ENCODE results near the gene INO80C. TPM values are rescaled to one million over a fixed set of nuclear protein-coding genes. Genes with fewer than 3 reads are reported as not detected.

The INO80C gene
- total RNA-seq, 1 donor from 2014 or later: 24.6 TPM

DNA sequence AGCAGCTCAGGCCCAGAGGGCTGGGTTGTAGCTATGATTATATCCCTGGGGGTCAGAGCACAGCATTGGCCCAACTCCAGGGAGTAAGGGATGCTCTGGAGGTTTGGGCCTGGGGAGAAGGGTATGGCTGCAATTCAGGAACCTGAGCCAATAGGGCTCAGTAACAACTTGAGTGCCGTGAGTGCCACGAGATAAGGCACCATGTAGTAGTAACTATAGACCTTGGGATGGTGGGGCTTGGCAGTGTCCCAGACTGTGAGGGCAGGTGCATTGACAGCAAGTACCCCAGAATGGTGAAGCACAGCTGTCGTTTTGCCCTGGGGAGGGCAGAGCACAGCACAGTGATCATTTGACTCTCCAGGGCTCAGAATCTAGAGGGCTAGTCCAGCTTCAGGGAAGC lies 75.5 kb downstream of the INO80C start:
- no peaks in the 10 kb centered on the region for H3K4me1 Mint-ChIP-seq (ENCODE audit: low read depth, unreplicated experiment)
- Histone ChIP-seq H4K20me1 (ENCODE audit: insufficient read depth, low read length) (no peaks in the 10 kb centered on the region), H3K9ac (ENCODE audit: low read length) (no peak overlapping the region), H3K9me3 (ENCODE audit: insufficient read depth, low read depth, low read length) (no peaks in the 10 kb centered on the region), H3K79me2 (ENCODE audit: insufficient read depth, low read length) (no peaks in the 10 kb centered on the region), H3K36me3 (ENCODE audit: insufficient read depth, low read length) (no peaks in the 10 kb centered on the region), H2AFZ (ENCODE audit: low read depth, low read length) (no peak overlapping the region), H3K27me3 (ENCODE audit: insufficient read depth, low read length) (no peaks in the 10 kb centered on the region), H3K27ac (ENCODE audit: low read depth, low read length) (no peak overlapping the region), H3K4me1 (ENCODE audit: insufficient read depth, low read length) (no peaks in the 10 kb centered on the region), H3K4me2 (ENCODE audit: low read length) (no peak overlapping the region), H3K4me3 (ENCODE audit: insufficient read depth, low read depth, low read length) (no peak overlapping the region)
- FAIRE-seq: no peak
- no peak overlapping the region for H3K27ac Mint-ChIP-seq (ENCODE audit: unreplicated experiment)
- H3K27me3 Mint-ChIP-seq (ENCODE audit: low read depth, unreplicated experiment): no peaks in the 10 kb centered on the region
- TF ChIP-seq, protein P1, sequence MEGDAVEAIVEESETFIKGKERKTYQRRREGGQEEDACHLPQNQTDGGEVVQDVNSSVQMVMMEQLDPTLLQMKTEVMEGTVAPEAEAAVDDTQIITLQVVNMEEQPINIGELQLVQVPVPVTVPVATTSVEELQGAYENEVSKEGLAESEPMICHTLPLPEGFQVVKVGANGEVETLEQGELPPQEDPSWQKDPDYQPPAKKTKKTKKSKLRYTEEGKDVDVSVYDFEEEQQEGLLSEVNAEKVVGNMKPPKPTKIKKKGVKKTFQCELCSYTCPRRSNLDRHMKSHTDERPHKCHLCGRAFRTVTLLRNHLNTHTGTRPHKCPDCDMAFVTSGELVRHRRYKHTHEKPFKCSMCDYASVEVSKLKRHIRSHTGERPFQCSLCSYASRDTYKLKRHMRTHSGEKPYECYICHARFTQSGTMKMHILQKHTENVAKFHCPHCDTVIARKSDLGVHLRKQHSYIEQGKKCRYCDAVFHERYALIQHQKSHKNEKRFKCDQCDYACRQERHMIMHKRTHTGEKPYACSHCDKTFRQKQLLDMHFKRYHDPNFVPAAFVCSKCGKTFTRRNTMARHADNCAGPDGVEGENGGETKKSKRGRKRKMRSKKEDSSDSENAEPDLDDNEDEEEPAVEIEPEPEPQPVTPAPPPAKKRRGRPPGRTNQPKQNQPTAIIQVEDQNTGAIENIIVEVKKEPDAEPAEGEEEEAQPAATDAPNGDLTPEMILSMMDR (IDR thresholded peaks at IDR 0.05; ENCODE audit: insufficient read depth, low read depth, low read length): no peak
- TF ChIP-seq EZH2 (IDR thresholded peaks at IDR 0.05; ENCODE audit: insufficient read depth, low read length): no peak
- peaks cover 5% of the 10 kb centered on the region for H3K9me3 Mint-ChIP-seq (ENCODE audit: unreplicated experiment)
- no peak for DNase-seq (ENCODE audit: low read depth)
- no peak overlapping the region for H3K4me3 Mint-ChIP-seq (ENCODE audit: unreplicated experiment)
- no peaks in the 10 kb centered on the region for H3K36me3 Mint-ChIP-seq (ENCODE audit: low read depth, unreplicated experiment)

DNA sequence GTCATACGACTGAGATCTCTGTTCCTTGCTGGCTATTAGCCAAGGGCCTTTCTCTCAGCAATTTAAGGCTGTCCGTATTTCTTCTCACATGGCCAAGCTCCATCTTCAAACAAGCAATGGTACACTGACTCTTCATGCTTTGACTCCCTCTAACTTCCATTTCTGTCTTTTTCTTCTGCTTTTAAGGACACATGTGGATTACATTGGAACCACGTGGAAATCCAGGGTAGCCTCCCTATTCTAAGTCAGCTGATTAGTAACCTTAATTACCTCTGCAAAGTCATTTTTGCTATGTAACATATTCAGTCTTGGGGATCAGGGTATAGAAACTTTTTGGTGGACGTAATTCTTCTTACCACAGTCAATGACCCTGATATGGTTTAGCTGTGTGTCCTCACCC lies 79.2 kb downstream of the INO80C start:
- TF ChIP-seq EZH2 (IDR thresholded peaks at IDR 0.05; ENCODE audit: insufficient read depth, low read length): no peak
- TF ChIP-seq, protein P1 (IDR thresholded peaks at IDR 0.05; ENCODE audit: insufficient read depth, low read depth, low read length): no peak
- no peak overlapping the region for H3K4me3 ChIP-seq (ENCODE audit: insufficient read depth, low read depth, low read length)
- H3K27me3 Mint-ChIP-seq (ENCODE audit: low read depth, unreplicated experiment): no peaks in the 10 kb centered on the region
- H3K9ac ChIP-seq (ENCODE audit: low read length): no peak overlapping the region
- no peaks in the 10 kb centered on the region for H4K20me1 ChIP-seq (ENCODE audit: insufficient read depth, low read length)
- H3K27ac ChIP-seq (ENCODE audit: low read depth, low read length): no peak overlapping the region
- H3K79me2 ChIP-seq (ENCODE audit: insufficient read depth, low read length): no peaks in the 10 kb centered on the region
- no peaks in the 10 kb centered on the region for H3K36me3 Mint-ChIP-seq (ENCODE audit: low read depth, unreplicated experiment)
- FAIRE-seq (no peak), DNase-seq (ENCODE audit: low read depth) (no peak)
- H3K9me3 ChIP-seq (ENCODE audit: insufficient read depth, low read depth, low read length): no peaks in the 10 kb centered on the region
- H3K4me3 Mint-ChIP-seq (ENCODE audit: unreplicated experiment): no peak overlapping the region
- no peak overlapping the region for H3K27ac Mint-ChIP-seq (ENCODE audit: unreplicated experiment)
- peaks cover 3% of the 10 kb centered on the region for H3K4me1 Mint-ChIP-seq (ENCODE audit: low read depth, unreplicated experiment)
- H3K36me3 ChIP-seq (ENCODE audit: insufficient read depth, low read length): no peaks in the 10 kb centered on the region
- H3K27me3 ChIP-seq (ENCODE audit: insufficient read depth, low read length): no peaks in the 10 kb centered on the region
- peaks cover 9% of the 10 kb centered on the region for H3K9me3 Mint-ChIP-seq (ENCODE audit: unreplicated experiment)
- H2AFZ ChIP-seq (ENCODE audit: low read depth, low read length): no peak overlapping the region
- H3K4me2 ChIP-seq (ENCODE audit: low read length): no peak overlapping the region
- no peaks in the 10 kb centered on the region for H3K4me1 ChIP-seq (ENCODE audit: insufficient read depth, low read length)

Other genes with a start within 250 kb of the INO80C start
- 19.0 and 20.4 TPM in 2 replicates for gene ZSCAN30, start 207.7 kb downstream of the INO80C start, total RNA-seq
- gene ZNF24, start 153.5 kb downstream of the INO80C start, total RNA-seq: 55.5 and 55.6 TPM in 2 replicates
- 1.3 and 1.4 TPM in 2 replicates for gene ZNF396, start 120.6 kb downstream of the INO80C start, total RNA-seq
- 124 and 127 TPM in 2 replicates for gene GALNT1, start 83.8 kb upstream of the INO80C start, total RNA-seq

Data from astrocyte (in vitro differentiated cells and primary cell).